OCI-LY7 (cell line): ENCODE measurements around the gene MAPK12. TPM values are rescaled to one million over a fixed set of nuclear protein-coding genes. Genes with fewer than 3 reads are reported as not detected.

ENCODE experiments used
- BruUV-seq: library from RNA; stranded (reverse); fragments of 400-500 nt; replicated peaks from 2 replicates; lab custom pipeline; 2021; lab: Mats Ljungman, UMichigan
- CTCF ChIA-PET: fragments of 300-600 bp; sonication (Branson Sonifier 250); formaldehyde crosslinking; loops from one replicate; lab custom pipeline; 2022; ENCODE audit warnings: antibody characterized with exemption; ENCODE audit not compliant: unreplicated experiment; lab: Charles Lee
- POLR2A ChIA-PET: fragments of 300-600 bp; sonication (Branson Sonifier 250); formaldehyde crosslinking; loops from one replicate; lab custom pipeline; 2022; ENCODE audit warnings: antibody characterized with exemption; lab: Charles Lee
- DNase-seq: peaks from one replicate; pipeline ENCODE4 v3.0.0-alpha.2; 2015; ENCODE audit warnings: low spot score
- H2AFZ ChIP-seq: fragments of 200-600 bp; sonication (generic), shearing (Covaris generic); 2 replicates; pipeline ENCODE4 v1.6.1; 2014; ENCODE audit warnings: mild to moderate bottlenecking, antibody characterized with exemption, low read length, moderate library complexity
- H3K27ac ChIP-seq: fragments of 200-600 bp; sonication (generic); 2 replicates; pipeline ENCODE4 v1.5.1; 2014; ENCODE audit warnings: mixed run types, low read depth, mild to moderate bottlenecking, moderate library complexity, low read length, inconsistent platforms; ENCODE audit not compliant: poor library complexity, severe bottlenecking
- H3K36me3 ChIP-seq: fragments of 200-600 bp; sonication (generic); 2 replicates; pipeline ENCODE4 v1.6.1; 2014; ENCODE audit warnings: mild to moderate bottlenecking, antibody characterized with exemption, low read length, moderate library complexity, mixed read lengths; ENCODE audit not compliant: insufficient read depth
- H3K4me1 ChIP-seq: fragments of 200-600 bp; sonication (generic); 2 replicates; pipeline ENCODE4 v1.5.1; 2014; ENCODE audit warnings: mild to moderate bottlenecking, low read length; ENCODE audit not compliant: insufficient read depth, poor library complexity, severe bottlenecking
- H3K4me2 ChIP-seq: fragments of 200-600 bp; sonication (generic); 2 replicates; pipeline ENCODE4 v1.6.1; 2014; ENCODE audit warnings: mild to moderate bottlenecking, low read length
- H3K4me3 ChIP-seq: fragments of 200-600 bp; sonication (generic); 2 replicates; pipeline ENCODE4 v1.5.1; 2014; ENCODE audit warnings: mild to moderate bottlenecking, low read depth, low read length; ENCODE audit not compliant: poor library complexity, severe bottlenecking
- H3K79me2 ChIP-seq: fragments of 200-600 bp; sonication (generic); 2 replicates; pipeline ENCODE4 v1.6.1; 2016; ENCODE audit warnings: low read depth, mild to moderate bottlenecking, low read length, moderate library complexity, mixed read lengths; ENCODE audit not compliant: insufficient read depth
- H3K9me2 ChIP-seq: fragments of 200-600 bp; sonication (generic); 2 replicates; pipeline ENCODE4 v1.6.1; 2016; ENCODE audit warnings: mild to moderate bottlenecking, low read length, mixed read lengths; ENCODE audit not compliant: insufficient read depth
- H3K9me3 ChIP-seq: fragments of 200-600 bp; sonication (generic); 2 replicates; pipeline ENCODE4 v1.6.1; 2014; ENCODE audit warnings: mild to moderate bottlenecking, mixed run types, low read length, mixed read lengths
- H4K20me1 ChIP-seq: fragments of 200-600 bp; sonication (generic); 2 replicates; pipeline ENCODE4 v1.6.1; 2014; ENCODE audit warnings: mild to moderate bottlenecking, antibody characterized with exemption, low read length, moderate library complexity, mixed read lengths; ENCODE audit not compliant: insufficient read depth
- CTCF ChIP-seq: fragments of 200-600 bp; sonication (generic); conservative IDR thresholded peaks from 2 replicates; pipeline ENCODE4 v1.5.1; 2014; ENCODE audit warnings: mild to moderate bottlenecking, antibody characterized with exemption, low read length, moderate library complexity, mixed read lengths
- EZH2phosphoT487 ChIP-seq: fragments of 200-600 bp; sonication (generic); IDR thresholded peaks from 2 replicates; pipeline ENCODE4 v1.6.1; 2018; ENCODE audit warnings: low read depth, borderline replicate concordance, mild to moderate bottlenecking, mixed run types, antibody characterized with exemption, low read length, moderate library complexity, mixed read lengths
- intact Hi-C: fragments of 100-400 bp; cut with micrococcal nuclease; formaldehyde crosslinking; loops from one replicate; pipeline ENCODE4 v1.10.0; 2022; ENCODE audit not compliant: unreplicated experiment
- total RNA-seq, 2 experiments: library from RNA; depleted of rRNA in 1 of 2; stranded (reverse); fragments of >200 nt in 1 of 2; shearing (Covaris generic) in 1 of 2; gene quantifications; 2 replicates each; pipeline ENCODE4 v1.2.3, GENCODE V29; 2014 to 2022

MAPK12 gene
- total RNA-seq, 2 experiments from 2014 or later: 84.9 to 93.6 TPM

DNA sequence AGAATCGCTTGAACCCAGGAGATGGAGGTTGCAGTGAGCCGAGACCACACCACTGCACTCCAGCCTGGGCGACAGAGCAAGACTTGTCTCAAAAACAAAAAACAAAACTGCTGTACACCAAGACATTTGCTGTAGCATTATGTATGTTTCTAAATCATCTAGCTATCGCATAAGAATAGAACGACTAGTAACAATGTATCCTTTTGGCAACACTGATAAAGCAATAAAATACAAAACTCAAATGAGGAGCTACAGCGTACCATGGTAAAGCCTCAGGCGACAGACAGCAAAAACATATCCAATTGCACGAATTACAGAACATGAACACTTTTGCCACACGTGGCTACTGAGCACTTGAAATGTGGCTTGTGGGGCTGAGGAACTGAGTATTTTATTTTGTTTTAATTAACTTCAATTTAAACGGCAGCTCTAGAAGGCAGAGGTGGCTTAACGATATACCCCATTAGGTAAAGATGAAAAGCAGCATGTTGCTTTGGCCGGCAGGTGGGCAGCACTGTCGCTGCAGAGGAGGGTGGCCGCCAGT is 19.0 kb downstream of the MAPK12 start:
- peak overlapping the region; percentile 81 for H3K4me3 ChIP-seq
- peak overlapping the region; percentile 37 for H3K27ac ChIP-seq
- H3K9me2 ChIP-seq: no peaks in the 10 kb centered on the region
- H2AFZ ChIP-seq: no peak overlapping the region
- no peaks in the 10 kb centered on the region for H3K9me3 ChIP-seq
- H3K79me2 ChIP-seq: peaks cover 63% of the 10 kb centered on the region
- peak overlapping the region; percentile 95 for H3K4me2 ChIP-seq
- CTCF ChIA-PET: no interaction called here
- POLR2A ChIA-PET: interaction anchor here (0.8 kb wide), 1 partner anchor 283 kb away, joined by 3 read pairs; no protein-coding TSS in a partner anchor
- intact Hi-C loops: loop anchor here (5.0 to 10.0 kb wide), 3 partner anchors 232 to 285 kb away; partner anchors contain the start of genes LMF2, NCAPH2, SBF1 and SCO2
- H3K36me3 ChIP-seq: peaks cover 43% of the 10 kb centered on the region
- peaks cover 25% of the 10 kb centered on the region for H3K4me1 ChIP-seq
- no TSS peak for BruUV-seq
- DNase-seq: no peak
- TF ChIP-seq CTCF (no peak), EZH2phosphoT487 (no peak)
- H4K20me1 ChIP-seq: no peaks in the 10 kb centered on the region

- H3K36me3 ChIP-seq: peaks cover 40% of the 10 kb centered on the region
- ChIA-PET CTCF (no interaction called here), POLR2A (no interaction called here)
- peaks cover 61% of the 10 kb centered on the region for H3K79me2 ChIP-seq
- no peaks in the 10 kb centered on the region; the same call in 1 of the 2 replicates for H3K9me3 ChIP-seq
- no peak overlapping the region for H3K27ac ChIP-seq
- BruUV-seq: no TSS peak
- intact Hi-C loops: no loop called here
- H3K4me3 ChIP-seq: no peak overlapping the region
- no peaks in the 10 kb centered on the region for H4K20me1 ChIP-seq
- TF ChIP-seq EZH2phosphoT487: no peak
- TF ChIP-seq CTCF: no peak
- H2AFZ ChIP-seq: no peak overlapping the region
- peaks cover 10% of the 10 kb centered on the region for H3K4me1 ChIP-seq
- no peak overlapping the region for H3K4me2 ChIP-seq
- H3K9me2 ChIP-seq: no peaks in the 10 kb centered on the region
- DNase-seq: no peak
Measured at GRCh38 chr22:50238755-50239154, 22.7 kb downstream of the MAPK12 start.

GRCh38 chr22:50236731-50237409 is 24.6 kb downstream of the MAPK12 start:
- no peak overlapping the region for H3K27ac ChIP-seq
- peaks cover 8% of the 10 kb centered on the region for H3K4me1 ChIP-seq
- ChIA-PET POLR2A (no interaction called here), CTCF (no interaction called here)
- intact Hi-C loops: loop anchor here (1.0 kb wide), 1 partner anchor 88 kb away; no protein-coding TSS in a partner anchor
- H2AFZ ChIP-seq: no peak overlapping the region
- peak; percentile 51 for DNase-seq
- H3K9me2 ChIP-seq: no peaks in the 10 kb centered on the region
- H3K79me2 ChIP-seq: peaks cover 42% of the 10 kb centered on the region
- H3K36me3 ChIP-seq: peaks cover 54% of the 10 kb centered on the region
- H3K9me3 ChIP-seq: no peaks in the 10 kb centered on the region; the same call in 1 of the 2 replicates
- peak; percentile 76 for TF ChIP-seq CTCF
- TF ChIP-seq EZH2phosphoT487: no peak
- no peaks in the 10 kb centered on the region for H4K20me1 ChIP-seq
- BruUV-seq: no TSS peak
- H3K4me3 ChIP-seq: no peak overlapping the region
- H3K4me2 ChIP-seq: no peak overlapping the region
